Activated CD8-positive, alpha-beta memory T cell treated with anti-CD3 and anti-CD28 coated beads for 1 hour (primary cell): ENCODE data around the gene LRMDA.

Experiments used
- DNase-seq, 2 donors: peaks; one replicate each; pipeline ENCODE4 v3.0.0-alpha.2; 2020; ENCODE audit warnings: low read depth in 1 of 2; ENCODE audit errors: extremely low read depth in 1 of 2

The LRMDA gene

DNA sequence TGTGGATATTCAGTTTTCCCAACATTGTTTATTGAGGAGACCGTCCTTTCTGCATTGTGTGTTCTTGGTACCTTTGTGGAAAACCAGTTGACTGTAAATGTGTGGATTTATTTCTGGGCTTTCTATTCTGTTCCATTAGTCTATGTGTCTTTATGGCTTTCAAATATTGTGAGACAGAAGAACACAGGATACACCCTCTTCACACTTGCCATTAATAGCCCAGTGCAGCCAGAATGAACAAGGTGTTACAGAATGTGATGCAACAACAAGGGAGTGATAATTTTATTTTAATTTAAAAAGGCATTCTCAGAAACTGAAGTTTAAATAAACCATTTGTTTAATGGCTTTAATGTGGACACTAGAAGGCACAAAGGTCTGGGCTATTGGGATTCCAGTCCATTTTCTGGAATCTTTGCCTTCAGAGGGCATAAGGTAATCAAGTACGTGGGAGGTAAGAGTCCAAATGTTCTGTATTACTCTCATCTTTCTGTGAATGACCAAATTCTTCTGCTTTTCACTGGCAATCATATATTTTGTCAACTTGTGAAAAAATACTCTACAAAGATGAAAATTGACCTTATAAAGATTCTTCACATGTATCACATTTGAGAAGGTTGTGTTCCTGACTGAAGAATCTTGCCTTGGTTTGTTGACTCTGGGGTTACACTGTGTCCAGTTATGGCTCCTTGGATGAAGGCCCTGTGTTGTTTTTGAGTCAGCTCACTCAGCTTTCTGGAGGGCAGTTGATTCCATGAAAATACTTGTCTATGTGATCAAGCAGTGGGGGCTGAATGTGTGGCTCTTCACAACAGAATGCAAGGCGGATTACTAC lies 962.7 kb downstream of the LRMDA start:
- no peak for DNase-seq

DNA sequence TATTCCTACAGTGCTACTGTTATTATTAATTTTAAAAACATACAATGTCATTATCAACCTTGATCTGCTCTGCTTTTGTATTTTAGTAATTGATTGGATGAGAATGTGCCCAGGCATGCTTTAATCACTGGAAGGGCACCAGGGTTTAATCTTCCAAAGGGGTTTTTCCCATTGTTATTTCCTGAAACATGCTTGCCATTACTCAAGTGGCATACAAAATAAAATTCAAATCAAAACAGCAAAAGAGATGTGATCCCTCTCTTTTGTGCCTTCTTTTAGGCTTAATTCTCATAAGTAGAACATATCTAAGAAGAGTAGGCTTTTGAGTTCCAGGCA lies 963.3 kb downstream of the LRMDA start:
- DNase-seq, result no peak

DNA sequence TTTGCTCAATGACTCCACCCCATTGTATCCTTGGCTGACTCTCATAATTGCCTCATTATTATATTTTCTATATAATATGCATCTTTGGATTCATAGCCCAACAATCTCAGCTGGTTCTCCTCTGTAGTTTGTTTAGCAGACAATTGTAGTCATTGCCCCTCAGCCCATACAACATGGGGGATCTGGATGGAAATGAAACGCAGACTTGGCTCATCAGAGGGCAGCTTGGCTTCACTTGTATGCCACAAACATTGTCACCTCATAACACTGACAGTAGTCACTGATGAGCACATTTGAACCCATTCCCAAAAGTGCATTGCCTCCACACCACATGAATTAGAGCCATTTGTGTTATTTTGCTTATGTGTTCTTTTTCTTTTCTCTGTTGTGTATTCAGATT lies 963.8 kb downstream of the LRMDA start:
- no peak for DNase-seq

DNA sequence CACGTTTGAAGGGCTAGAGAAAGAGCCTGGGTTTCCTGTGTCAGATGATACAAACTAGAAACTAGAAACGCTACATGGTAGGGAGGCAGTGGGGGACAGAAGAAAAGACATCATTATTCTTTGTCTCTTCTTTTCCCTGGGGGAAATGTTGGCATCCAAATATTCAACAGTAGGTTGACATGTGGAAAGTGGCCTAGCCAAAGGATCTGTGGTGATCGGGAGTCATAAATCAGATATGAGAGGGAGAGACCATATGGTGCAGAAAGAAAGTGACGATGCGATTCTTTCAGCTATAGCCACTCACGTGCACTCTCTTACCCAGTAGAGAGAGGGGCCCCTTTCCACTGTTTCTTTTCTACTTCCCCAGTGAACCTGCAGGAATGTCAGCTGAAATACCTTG lies 964.7 kb downstream of the LRMDA start:
- DNase-seq, result no peak

DNA sequence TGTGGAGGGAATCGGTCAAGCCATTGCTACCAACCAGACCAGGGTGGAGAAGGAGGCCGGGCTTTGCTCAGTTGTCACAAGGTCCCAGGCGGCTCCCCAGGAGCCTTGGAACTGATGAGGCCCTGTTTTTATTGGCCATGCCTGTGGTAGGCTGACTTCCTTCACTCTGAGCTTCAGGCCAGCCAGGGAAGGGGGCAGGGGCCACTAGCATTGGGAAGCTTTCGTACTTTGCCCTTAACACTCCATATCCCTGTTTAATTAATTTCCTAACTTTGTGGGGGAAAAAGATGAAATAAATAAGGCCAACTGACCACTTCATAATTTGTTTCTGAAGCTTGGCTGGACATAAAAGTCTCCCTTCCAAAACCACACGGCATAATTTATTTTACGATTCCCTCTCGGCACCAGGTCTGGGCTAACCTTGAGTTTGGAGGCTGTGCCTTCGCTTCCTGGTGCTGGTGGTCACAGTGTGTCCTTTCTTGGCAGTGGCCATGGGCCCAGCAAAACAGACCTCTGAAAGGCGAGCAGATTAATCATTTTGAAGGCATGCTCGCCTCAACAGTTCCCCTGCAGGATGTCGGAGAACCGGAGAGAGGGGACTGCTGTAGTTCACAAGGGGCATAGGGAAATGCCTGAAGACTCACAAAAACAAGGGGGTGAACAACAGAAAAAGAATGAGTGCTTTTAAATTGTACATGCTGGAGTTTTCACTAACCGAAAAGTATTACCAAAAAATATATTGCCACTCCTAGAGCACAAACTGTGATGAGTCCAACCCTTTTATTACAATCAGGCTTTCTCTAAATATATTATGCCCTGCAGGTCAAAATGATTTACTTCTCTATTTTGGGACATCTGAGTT lies 966.0 kb downstream of the LRMDA start:
- no peak for DNase-seq

DNA sequence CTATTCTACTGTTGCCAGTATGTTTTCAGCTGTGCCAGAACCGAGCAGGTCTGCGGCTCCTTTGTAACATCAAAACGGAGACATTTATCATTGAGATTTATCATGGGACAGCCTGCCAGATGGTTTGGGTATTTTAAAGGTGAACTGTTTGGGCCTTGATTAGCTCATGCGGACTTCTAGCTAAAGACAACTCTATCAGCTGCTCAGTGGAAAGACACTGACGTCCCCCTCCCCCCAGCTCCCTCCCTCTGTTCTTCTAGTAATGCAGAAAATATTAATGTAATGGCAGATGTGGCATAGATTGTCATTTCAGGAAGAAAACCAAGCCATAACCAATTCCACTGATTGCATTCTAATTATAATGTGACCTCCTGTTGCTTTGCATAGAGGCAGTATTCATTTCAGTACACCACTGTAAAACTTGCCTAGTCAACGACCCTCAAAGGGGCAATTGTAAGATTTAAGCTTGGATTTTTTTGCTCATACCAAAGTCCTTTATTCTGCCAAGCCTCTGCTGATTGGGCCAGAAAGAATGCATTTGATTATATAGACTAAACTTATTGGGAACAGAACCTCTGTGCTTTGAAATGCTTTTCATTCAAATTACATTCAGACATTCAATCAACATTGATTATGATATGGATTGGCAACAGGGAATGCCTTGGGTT lies 966.8 kb downstream of the LRMDA start:
- DNase-seq, result no peak

DNA sequence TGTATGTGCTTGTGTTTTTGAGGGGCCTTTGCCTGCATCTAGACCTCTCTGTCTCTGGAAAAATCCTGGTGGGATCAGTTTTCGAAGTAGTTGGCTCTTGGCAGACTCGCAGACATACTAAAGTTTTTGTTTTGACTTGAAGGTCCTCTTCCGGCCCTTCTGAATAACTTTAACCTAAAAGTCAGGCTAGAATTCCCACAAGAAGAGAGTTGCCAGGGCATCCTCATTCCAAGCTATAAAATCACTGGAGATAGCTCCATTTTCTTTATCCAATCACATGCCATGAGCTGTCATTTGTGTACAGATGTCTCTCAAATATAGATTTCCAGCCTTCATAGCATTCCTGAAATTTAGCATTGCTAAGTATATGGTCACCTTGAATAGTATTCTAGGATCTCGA lies 967.8 kb downstream of the LRMDA start:
- DNase-seq, result no peak

DNA sequence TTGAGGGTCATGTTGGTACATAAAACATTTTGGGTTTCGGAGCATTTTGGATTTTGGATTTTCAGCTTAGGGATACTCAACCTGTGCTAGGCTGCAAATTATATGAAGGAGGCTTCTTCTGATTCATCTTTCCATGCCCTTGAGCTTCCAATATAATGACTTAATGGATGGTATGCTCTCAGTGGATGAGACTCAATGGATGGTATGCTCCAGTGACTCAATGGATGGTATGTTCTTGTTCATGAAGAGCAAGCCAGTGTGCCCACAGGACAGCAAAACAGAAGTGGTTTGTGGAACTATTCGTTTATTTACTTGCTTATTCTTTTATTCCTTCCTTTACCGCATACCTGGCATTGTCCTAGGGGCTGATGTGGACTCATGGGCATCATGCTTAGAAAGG lies 969.6 kb downstream of the LRMDA start:
- no peak for DNase-seq

DNA sequence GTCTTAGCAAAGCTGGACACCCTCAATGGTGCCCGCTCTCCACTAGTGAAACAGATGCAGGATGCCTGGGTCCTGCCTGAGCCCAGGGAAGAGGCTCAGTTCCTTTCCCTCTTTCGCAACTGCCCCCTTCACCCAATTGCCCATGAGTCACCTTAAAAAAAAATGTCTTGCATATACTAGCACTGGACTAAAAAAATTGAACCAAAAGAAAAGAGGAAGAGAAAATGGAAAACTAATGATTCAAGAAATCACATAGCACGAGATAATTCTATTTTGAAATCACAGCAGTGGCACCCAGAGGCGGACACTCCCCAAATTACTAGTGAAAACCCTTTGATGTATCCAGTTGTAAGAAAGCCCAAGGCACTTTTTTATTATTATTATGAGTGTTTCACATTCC lies 972.5 kb downstream of the LRMDA start:
- DNase-seq, result no peak

DNA sequence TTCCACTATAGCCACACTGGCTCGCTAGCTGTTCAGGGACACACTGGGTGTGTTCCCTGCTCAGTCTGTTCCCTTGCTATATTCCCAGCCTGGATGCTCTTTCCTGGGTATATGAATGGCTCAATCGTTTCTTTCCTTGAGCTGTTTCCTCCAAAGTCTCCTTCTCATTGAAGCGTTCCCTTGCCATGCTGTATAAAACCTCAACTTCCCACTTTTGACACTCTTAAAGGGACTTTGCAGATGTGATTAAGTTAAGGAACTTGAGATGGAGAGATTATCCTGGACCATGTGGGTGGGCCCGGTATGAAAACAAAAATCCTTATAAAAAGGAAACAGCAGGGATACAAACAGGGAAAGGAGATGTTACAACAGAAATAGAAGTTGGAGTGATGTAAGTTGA lies 973.1 kb downstream of the LRMDA start:
- no peak for DNase-seq

DNA sequence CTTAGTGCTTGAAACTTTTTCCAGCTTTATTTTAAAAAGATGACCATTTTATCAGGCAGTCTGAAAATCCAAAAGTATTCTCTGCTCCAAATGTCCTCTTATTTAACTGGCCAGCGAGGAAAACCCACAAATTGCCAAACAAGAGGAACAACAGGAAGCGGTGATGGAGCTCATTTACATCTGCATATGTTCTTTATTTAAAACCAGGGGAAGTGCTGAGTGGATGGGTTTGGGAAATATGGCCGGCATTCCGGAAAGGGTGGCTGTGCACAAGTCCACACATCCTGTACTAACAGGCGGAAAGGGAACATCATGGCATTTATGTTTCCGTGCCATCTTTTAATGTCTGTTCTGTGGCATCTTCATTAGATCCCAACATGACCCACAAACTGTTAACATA lies 974.5 kb downstream of the LRMDA start:
- DNase-seq, result no peak

DNA sequence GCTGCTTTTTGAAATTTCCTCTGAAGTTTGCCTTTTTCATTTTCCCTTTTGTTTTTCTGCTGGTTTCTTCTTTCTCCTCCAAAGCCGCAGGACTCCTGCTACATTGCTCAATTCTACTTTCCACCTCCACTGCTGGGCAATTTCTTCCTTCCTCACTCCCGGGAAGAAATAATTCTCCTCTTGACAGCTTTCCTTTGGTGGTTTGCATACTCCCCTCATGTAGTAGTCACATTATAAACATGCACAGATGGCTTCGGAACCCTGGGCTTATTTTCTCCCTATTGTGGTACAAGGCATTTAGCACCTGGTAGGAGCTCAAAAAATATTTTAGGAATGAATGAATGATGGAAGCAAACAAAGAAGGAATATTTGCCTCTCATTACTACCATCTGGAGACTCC lies 977.2 kb downstream of the LRMDA start:
- no peak for DNase-seq

DNA sequence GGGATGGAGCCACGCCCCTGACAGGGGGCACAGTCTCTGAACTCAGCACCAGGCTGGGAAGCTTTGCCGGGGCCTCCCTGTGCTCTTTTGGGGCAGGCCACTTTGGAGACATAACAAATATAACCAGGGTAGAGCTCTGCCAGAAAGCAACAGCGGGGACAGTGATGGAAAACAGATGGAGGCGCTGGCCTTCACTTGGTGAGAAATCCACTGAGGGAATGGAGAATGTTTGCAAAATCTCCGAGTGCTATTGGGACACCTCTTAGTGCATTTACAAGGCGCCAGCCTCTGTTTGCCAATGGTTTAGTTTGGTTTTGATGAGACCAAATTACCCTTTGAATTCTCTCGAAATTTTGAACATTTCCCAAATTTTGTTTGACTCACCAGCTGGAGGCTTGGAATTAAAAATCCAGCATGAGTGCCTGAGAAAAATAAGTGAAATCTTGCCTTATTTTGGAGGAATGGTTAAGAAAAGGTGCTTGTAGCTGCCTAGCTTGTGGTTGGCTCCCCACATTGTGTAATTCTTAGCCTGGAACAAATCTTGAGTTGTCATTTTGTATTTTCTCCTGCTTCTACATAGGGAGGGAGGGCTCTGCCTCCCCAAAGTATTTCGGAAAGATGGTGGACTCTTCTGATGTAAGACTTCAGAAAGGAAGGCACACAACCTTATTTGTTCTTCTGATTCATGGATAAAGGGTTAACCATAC lies 980.5 kb downstream of the LRMDA start:
- DNase-seq, result no peak

DNA sequence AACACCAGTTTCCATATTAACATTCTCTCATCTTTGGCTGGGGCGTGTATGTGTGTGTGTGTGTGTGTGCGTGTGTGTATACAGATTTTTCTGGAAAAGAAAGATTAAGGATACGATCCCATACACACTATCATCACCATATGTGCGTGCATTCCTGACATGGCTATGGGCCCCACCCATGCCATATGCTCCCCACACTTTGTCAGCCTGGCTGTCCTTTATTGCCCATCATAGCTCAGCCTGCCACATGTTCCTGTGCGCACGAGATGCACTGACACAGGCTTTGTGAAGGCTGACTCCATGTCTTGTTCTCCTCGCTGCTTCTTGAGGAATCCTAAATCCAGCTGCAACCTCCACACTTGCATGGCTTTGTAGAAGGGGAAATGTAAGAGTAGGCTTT lies 984.1 kb downstream of the LRMDA start:
- no peak for DNase-seq

DNA sequence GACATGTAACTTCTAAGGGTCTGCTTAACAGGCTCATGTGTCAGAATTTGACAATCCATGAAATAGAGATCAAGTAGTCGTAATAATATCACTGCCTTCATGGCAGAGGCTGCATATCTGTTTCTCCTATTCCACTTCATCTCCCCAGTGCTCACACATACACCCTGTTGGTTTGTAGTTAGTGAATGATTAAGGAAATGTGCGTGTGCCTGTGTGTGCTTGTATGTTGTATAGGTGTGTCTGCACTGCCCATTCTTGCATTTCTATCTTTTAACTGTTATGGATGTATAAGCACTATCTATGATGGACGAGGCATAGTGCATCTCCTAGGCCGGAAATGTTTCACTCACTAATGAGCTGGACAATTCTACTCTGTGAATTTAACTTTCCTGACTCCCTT lies 985.2 kb downstream of the LRMDA start:
- DNase-seq, result no peak

DNA sequence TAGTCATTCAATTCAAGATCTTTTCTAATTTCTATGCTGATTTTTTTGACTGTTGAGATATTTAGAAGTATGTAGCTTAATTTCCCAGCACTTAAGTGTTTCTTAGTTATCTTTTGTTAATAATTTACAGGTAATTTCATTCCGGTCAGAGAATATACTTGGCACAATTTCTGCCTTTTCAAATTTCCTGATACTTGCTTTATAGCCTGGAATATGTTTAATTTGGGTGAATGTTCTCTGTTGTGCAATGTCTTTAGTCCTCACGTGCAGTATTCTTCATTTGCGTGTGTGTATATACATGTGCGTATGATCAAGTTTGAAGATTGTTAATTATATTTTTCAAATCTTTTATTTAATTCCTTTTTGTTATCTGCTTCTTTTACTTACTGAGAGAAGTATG lies 989.3 kb downstream of the LRMDA start:
- DNase-seq, result no peak

DNA sequence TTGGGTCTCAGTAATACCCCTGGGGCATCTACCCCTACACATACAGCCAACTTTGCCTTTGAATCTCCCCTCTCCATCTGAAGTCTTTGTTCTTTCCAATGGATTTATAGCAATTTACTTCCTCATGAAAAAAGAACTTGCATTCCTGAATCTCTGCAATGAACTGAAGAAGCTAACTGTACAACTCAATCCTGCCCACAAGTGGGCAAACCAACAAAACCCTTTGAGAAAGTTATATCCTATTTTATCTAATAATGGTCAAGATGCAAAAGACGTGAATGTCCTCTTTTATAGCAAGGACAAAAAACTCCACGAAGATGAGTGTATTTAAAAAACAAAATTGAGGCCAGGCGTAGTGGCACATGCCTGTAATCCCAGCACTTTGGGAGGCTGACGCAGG lies 991.3 kb downstream of the LRMDA start:
- DNase-seq, result no peak

DNA sequence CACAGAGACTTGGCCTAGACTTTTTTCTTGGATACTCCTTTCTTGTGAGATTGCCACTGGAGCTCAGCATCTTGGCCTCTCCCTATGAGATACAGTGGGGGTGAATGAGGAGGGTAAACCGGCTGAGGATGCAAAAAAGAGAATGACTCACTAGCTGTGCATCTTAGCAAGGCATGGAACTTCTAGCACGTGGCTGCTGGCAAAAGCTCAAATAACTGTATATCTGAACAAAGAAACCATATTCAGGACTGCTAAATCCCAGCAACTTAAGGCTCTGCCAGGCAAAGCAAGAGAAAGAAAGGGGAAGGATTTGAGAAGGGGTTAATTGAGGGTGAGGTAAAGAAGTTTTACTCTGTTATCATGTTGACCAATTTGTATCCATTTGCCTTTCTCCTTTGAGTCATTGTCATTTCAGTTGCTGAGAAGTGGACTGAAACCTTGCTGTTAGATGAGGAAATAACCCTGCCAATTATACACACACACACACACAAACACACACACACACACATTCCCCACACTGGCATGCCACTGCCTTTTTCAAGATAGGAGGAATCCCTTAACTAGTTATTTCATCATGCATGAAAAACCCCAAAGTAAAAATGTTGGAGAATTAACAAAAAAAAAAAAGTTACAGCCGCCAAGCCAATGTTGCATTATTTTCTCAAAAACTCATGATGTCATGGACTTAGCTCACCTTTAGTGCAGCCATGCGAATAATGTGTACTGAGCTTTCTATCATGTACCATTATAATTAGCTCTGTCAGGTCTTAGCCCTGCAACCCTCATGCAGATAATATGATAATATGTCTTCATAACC lies 997.3 kb downstream of the LRMDA start:
- DNase-seq, result no peak

DNA sequence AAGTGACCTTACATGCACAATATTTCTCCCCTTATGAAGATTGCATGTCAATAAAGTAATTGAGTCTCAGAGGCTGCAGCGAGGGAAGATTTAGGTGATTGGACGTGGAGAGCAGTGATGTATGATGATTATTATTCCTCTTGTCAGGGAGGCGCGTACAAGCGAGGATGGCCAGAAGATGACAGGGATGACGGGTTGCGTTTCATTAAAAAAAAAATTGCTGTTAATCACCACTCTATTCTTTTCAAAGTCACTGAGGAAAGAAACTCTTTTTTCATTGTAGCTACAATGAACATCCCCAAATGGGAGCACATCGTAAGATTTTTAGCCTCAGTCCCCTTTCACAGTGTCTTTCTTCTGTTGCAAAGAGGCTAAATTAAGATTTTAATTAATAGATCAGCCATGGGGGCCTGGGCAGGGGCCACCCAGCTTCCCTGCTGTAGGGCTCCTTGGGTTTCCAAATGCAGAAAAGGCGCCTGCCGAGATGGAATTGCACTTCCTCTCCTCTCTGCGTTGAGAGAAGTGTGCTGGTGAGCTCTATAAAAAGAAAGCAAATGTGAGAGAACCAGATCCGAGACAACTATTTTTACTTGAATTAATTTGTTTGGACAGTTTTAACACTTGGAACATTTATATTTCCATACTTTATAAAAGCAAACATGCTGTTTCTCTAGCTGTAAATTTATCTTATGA lies 998.1 kb downstream of the LRMDA start:
- DNase-seq, result no peak
